Subcutaneous abdominal adipose tissue (tissue), 5 donors: Measurements from ENCODE around the gene ARHGAP24.
"Not testable (repeated sequence)": the region's sequence is repeated elsewhere in the genome, so short reads cannot be mapped to it uniquely, and the experiment has no call there.

Source experiments
- H3K27ac ChIP-seq: one replicate; pipeline ENCODE4 v1.7.0; 2013; ENCODE audit warnings: low read depth, mild to moderate bottlenecking, inconsistent platforms, low read length, moderate library complexity
- H3K27me3 ChIP-seq, 5 donors: one replicate each; pipeline ENCODE4 v1.7.0; 2013; ENCODE audit warnings: low read length in 5 of 5, inconsistent platforms in 1 of 5; ENCODE audit not compliant: control insufficient read depth in 5 of 5, insufficient read depth in 4 of 5
- H3K36me3 ChIP-seq, 5 donors: one replicate each; pipeline ENCODE4 v1.7.0; 2013; ENCODE audit warnings: low read length in 5 of 5; ENCODE audit not compliant: control insufficient read depth in 5 of 5, insufficient read depth in 5 of 5
- H3K4me1 ChIP-seq, 5 donors: one replicate each; pipeline ENCODE4 v1.7.0; 2013; ENCODE audit warnings: low read length in 5 of 5, mild to moderate bottlenecking in 3 of 5, moderate library complexity in 1 of 5; ENCODE audit not compliant: control insufficient read depth in 5 of 5, insufficient read depth in 5 of 5
- H3K4me3 ChIP-seq, 5 donors: one replicate each; pipeline ENCODE4 v1.7.0; 2013; ENCODE audit warnings: low read length in 5 of 5, low read depth in 1 of 5
- H3K9ac ChIP-seq, 5 donors: one replicate each; pipeline ENCODE4 v1.7.0; 2013; ENCODE audit warnings: low read length in 5 of 5, mild to moderate bottlenecking in 4 of 5, moderate library complexity in 3 of 5
- H3K9me3 ChIP-seq, 5 donors: one replicate each; pipeline ENCODE4 v1.7.0; 2013; ENCODE audit warnings: low read length in 5 of 5; ENCODE audit not compliant: control insufficient read depth in 5 of 5
- donor health status: healthy.
- donor health status: healthy.
- donor health status: healthy.
- donor health status: healthy.
- donor health status: healthy.

Gene ARHGAP24

DNA sequence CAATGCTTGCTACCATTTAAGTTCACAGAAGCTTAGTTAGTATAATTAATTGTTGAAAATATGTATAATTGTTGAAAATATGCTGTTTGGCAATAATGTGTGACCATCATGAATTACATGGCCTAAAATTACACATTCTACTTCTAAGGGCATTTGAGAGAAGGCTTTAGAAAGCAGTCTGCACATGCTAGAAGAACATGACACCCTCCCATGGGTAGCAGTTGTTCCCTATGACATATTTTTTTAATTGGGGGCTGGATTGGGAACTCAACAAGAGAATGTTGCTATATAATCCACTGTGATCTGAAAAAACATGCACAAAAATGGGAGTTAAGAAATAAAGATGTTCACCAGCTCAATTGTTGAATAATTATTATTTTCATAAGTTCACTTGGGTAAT lies 331.4 kb downstream of the ARHGAP24 start:
- H3K27ac ChIP-seq = peak overlapping the region; percentile 11
- H3K27me3 ChIP-seq = no peaks in the 10 kb centered on the region
- H3K9ac ChIP-seq = no peak overlapping the region
- H3K4me1 ChIP-seq = peaks cover 3 to 26% (median 20%) of the 10 kb centered on the region in 5 donors
- H3K4me3 ChIP-seq = no peak overlapping the region
- H3K36me3 ChIP-seq = no peaks in the 10 kb centered on the region
- no peaks in the 10 kb centered on the region for H3K9me3 ChIP-seq

DNA sequence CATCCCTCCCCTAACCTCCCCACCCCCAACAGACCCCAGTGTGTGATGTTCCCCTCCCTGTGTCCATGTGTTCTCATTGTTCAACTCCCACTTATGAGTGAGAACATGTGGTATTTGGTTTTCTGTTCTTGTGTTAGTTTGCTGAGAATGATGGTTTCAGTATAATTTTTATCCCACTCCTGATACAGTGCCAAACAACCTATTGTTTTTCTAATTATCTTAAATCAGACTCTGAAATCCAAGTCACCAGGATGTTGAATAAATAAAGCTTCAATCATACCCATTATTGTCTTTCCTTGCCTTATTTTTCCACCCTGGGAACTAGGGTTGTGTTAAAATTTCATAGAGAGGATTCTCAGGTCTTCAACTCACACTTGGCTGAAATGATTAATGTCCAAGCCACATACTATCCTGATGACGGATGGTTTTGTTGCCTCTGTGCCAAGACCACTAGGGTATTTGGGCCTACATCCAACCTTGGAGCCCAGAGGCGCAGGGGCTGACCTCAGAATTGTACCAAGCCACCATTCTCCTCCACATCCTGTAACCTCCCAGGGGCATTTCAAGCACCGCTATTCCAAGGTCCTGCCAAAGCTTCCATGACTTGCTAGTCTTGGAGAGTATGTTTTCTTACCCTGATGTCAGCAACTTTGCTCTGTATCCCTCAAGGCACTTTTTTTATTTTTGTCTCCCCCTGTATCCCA lies 332.4 kb downstream of the ARHGAP24 start:
- Histone ChIP-seq H3K9me3 (no peaks in the 10 kb centered on the region), H3K27ac (peak overlapping the region; percentile 39), H3K27me3 (no peaks in the 10 kb centered on the region), H3K4me3 (peak overlapping the region in 3 of 5 donors; percentile 8 to 20 (median 18)), H3K9ac (peak overlapping the region in 1 of 5 donors; percentile 8), H3K4me1 (peaks cover 3 to 26% (median 20%) of the 10 kb centered on the region in 5 donors), H3K36me3 (no peaks in the 10 kb centered on the region)

DNA sequence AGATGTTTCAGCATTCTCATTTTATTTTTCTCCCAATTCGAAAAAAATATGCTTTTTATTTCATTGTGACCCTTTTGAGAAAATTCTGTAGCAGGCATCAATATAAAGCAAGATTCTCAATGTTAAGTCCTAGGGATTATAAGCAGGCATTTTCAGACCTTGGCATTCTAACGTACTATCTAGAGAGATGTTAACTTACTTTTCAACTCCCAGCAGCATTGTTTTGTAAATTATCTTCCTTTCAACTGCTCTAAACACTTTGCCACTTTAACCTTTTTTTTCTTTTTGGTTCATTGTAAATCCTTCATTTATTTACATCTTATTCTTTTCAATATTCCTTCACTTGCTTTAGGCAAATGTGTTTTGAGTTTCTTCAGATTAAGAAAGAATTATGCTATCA lies 333.2 kb downstream of the ARHGAP24 start:
- Histone ChIP-seq H3K36me3 (no peaks in the 10 kb centered on the region), H3K9ac (no peak overlapping the region), H3K4me1 (peaks cover 3 to 29% (median 21%) of the 10 kb centered on the region in 5 donors), H3K9me3 (no peaks in the 10 kb centered on the region), H3K4me3 (no peak overlapping the region), H3K27me3 (no peaks in the 10 kb centered on the region), H3K27ac (peak overlapping the region; percentile 39)

DNA sequence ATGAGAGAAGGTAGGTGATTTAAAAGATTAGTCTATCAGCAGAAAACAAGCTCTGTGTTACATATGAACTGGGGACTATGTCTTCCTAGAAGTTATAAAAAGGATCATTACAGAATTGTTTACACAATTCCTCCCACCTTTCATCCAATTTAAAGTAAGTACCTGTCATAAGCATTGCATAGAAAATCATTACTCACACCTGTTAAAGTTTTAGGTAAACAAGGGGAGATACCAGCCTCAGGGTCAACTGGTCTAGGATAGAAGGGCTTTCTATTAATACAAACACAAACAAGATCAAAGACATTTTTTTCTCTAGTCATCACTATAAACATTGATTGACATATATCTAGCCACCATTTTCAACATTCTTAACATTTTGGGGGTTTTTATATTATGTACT lies 333.9 kb downstream of the ARHGAP24 start:
- peaks cover 3 to 29% (median 21%) of the 10 kb centered on the region in 5 donors for H3K4me1 ChIP-seq
- peak overlapping the region; percentile 39 for H3K27ac ChIP-seq
- no peaks in the 10 kb centered on the region for H3K9me3 ChIP-seq
- no peaks in the 10 kb centered on the region for H3K27me3 ChIP-seq
- no peaks in the 10 kb centered on the region for H3K36me3 ChIP-seq
- no peak overlapping the region for H3K4me3 ChIP-seq
- no peak overlapping the region for H3K9ac ChIP-seq

DNA sequence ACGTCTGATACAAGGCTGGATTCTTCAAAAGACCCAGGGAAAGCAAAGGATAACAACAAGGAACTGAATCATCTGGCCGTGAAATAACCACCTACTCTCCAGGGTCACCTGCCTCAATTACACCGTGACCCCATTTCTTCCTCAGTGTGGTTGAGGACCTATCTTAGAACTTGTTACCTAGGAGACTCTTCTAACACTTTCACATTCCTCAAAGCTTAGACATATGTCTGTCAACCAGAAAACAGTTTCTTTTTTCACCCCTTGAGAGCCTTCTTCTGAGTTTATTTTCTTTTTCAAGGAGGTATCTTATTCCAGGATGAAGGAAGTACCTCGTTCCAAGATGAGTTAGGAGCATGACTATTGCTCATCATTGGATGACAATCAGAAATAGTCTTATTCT lies 337.8 kb downstream of the ARHGAP24 start:
- Histone ChIP-seq H3K9me3 (no peaks in the 10 kb centered on the region), H3K36me3 (no peaks in the 10 kb centered on the region), H3K4me3 (no peak overlapping the region), H3K27me3 (no peaks in the 10 kb centered on the region), H3K27ac (no peak overlapping the region), H3K4me1 (peaks cover 0 to 19% (median 9%) of the 10 kb centered on the region in 5 donors), H3K9ac (no peak overlapping the region)

DNA sequence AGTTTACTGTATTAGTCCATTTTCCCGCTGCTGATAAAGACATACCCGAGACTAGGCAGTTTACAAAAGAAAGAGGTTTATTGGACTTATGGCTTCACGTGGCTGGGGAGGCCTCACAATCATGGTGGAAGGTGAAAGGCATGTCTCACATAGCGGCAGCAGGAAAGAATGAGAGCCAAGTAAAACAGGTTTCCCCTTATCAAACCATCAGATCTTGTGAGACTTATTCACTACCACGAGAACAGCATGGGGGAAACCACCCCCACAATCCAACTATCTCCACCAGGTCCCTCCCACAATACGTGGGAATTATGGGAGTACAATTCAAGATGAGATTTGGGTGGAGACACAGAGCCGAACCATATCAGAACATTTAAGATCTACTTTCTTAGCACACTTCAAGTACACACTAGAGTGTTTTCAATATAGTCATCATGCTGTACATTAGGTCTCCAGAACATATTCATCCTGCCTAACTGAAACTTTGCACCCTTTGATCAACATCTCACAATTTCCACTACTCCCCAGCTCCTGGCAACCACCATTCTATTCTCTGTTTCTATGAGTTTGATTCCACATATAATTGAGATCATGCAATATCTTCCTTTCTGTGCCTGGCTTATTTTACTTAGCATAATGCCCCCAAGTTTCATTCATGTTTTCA lies 341.0 kb downstream of the ARHGAP24 start:
- H3K9ac ChIP-seq = no peak overlapping the region
- H3K27me3 ChIP-seq = no peaks in the 10 kb centered on the region
- no peak overlapping the region for H3K4me3 ChIP-seq
- H3K27ac ChIP-seq = no peak overlapping the region
- peaks cover 0 to 7% (median 0%) of the 10 kb centered on the region in 5 donors for H3K4me1 ChIP-seq
- H3K9me3 ChIP-seq = peaks cover 0 to 3% (median 0%) of the 10 kb centered on the region in 5 donors
- H3K36me3 ChIP-seq = peaks cover 0 to 4% (median 0%) of the 10 kb centered on the region in 5 donors

DNA sequence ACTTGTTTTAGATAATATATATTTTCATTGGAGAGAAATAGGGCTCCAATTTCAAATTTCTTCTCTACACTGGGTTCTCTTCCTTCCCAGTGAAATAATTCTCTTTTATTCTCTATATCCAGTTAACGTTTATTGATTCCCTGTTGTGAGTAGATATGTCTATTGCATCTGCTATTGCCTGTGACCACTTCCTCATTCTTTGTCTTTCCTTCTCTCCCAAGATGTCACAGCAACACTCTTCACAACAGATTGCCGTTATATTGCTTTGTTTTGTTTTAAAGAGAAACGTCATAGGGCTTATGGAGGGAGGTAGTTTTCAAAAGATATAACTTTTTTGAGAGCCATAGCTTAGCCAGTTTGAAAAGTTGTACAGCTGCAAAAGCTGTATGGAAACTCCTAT lies 343.8 kb downstream of the ARHGAP24 start:
- Histone ChIP-seq H3K36me3 (peaks cover 0 to 6% (median 0%) of the 10 kb centered on the region in 5 donors), H3K9me3 (peaks cover 0 to 3% (median 0%) of the 10 kb centered on the region in 5 donors), H3K27me3 (no peaks in the 10 kb centered on the region), H3K4me3 (no peak overlapping the region), H3K9ac (no peak overlapping the region), H3K4me1 (peaks cover 0 to 6% (median 5%) of the 10 kb centered on the region in 5 donors), H3K27ac (no peak overlapping the region)

DNA sequence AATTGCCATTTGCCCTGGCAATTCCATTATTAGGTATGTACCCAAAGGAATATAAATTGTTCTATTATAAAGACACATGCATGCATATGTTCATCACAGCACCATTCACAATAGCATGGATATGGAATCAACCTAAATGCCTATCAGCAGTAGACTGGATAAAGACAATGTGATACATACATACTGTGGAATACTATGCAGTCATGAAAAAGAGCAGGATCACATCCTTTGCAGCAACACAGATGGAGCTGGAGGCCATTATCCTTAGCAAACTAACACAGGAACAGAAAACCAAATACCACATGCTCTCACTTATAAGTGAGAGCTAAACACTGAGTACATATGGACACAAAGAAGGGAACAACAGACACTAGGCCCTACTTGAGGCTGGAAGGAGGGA lies 345.2 kb downstream of the ARHGAP24 start:
- H3K27me3 ChIP-seq, H3K4me1 ChIP-seq, H3K9ac ChIP-seq, H3K9me3 ChIP-seq, H3K36me3 ChIP-seq, H3K4me3 ChIP-seq, H3K27ac ChIP-seq: not testable (repeated sequence)

DNA sequence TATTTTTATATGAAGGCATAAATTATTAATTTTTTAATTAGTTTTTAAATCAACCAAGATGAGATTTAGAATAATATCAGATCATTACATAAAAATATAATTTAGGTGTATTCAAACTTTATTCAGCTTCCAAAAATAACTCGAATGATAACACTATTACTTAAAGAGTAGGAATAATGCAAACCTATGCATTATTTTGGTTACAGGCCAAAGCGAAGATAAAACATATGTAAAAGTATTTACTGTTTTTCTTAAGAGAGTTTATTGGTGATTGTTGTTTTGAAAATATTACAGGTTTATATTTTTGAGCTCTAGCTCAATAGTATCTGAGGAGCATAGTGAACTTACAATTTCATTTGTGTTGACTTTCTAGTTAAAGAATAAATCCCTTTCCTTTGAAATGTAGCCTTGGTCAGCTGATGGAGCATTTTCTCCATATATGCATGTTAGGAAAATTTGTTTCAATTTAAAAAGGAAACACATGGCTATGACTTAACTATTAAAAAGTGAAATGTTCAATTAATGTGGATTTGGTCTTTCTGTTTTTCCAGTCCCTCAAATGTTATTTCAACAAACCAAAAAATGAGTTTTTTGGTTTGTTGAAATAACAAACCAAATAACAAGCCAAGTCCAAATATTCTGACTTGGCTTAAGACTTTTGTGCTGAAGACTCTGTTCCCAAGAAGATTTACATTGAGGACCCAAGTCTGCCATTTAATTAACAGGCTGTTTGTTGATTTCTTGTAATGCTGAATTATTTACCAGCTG lies 346.9 kb downstream of the ARHGAP24 start:
- Histone ChIP-seq H3K27ac (no peak overlapping the region), H3K36me3 (peaks cover 0 to 6% (median 0%) of the 10 kb centered on the region in 5 donors), H3K9me3 (peaks cover 0 to 3% (median 0%) of the 10 kb centered on the region in 5 donors), H3K4me1 (peaks cover 3 to 26% (median 16%) of the 10 kb centered on the region in 5 donors), H3K27me3 (no peaks in the 10 kb centered on the region), H3K4me3 (no peak overlapping the region), H3K9ac (no peak overlapping the region)

DNA sequence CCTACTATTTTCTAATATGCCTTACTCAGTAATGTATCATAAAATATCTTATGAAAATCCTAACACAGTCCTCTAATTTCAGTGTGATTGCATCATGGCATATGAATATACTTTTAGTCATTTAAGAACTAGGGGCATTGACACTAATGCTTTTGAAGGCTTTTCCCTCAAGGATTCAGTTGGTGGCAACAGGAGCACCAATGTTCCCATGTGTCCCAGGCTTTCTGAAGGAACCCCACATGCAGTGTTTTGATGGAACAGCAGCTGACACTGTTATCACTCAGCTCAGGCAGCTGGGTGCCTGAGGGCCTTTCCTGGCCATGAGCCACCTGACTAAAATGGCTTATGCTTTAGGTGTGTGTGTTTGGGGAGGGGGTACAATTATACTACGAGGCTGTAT lies 348.3 kb downstream of the ARHGAP24 start:
- H3K4me3 ChIP-seq = no peak overlapping the region
- peaks cover 0 to 6% (median 0%) of the 10 kb centered on the region in 5 donors for H3K36me3 ChIP-seq
- no peak overlapping the region for H3K27ac ChIP-seq
- H3K27me3 ChIP-seq = no peaks in the 10 kb centered on the region
- peaks cover 0 to 3% (median 0%) of the 10 kb centered on the region in 5 donors for H3K9me3 ChIP-seq
- peaks cover 3 to 36% (median 30%) of the 10 kb centered on the region in 5 donors for H3K4me1 ChIP-seq
- peak overlapping the region in 1 of 5 donors; percentile 5 for H3K9ac ChIP-seq
